HS-5 (cell line): ENCODE results near the gene GALNT18.
A peak's percentile ranks its signal among the peaks of the same experiment; 100 is the strongest.
"Not testable (repeated sequence)": the region's sequence is repeated elsewhere in the genome, so short reads cannot be mapped to it uniquely, and the experiment has no call there.

ENCODE experiments used
- DNase-seq: peaks from one replicate; pipeline ENCODE4 v3.0.0-alpha.2; 2012; ENCODE audit warnings: low read depth

GALNT18 gene

GRCh38 chr11:11384829-11385228 is 237.0 kb downstream of the GALNT18 start:
- no peak for DNase-seq

DNA sequence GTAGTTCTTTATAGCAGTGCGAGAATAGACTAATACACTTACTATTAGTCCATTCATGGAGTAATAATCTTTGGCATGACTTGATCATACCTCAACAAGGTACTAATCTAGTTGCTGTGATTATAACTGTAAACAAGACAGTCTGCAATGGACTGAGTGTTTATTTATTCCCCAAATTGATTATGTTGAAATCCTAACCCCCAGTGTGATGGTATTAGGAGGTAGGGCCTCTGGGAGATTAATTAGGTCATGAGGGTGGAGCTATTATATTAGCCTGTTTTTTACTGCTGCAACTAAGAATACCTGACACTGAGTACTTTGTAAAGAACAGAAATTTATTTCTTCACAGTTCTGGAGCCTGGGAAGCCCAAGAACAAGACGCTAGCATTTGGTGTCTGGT is 237.8 kb downstream of the GALNT18 start:
- DNase-seq: no peak

GRCh38 chr11:11382858-11383532 is 238.8 kb downstream of the GALNT18 start:
- no peak for DNase-seq

- DNase-seq: no peak
Observed at GRCh38 chr11:11381471-11382105, 240.2 kb downstream of the GALNT18 start.

DNA sequence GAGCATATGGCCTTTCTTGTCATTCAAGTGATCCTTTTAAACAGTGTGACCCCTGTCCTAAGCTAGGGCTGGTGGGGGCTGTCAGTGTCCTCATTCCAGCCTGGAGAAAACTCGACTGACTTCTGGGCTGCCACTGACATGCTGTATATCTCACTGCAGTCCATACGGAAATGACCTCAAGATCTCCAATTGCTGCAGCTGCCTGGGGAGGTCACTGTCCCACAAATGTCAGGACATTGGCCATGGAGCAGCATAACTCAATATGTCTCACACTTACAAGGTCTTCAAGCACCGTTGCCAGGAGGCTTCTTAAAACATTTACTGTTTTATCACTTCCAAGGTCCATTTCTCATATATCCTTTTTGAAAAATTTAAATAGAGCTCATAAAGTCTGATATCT is 240.9 kb downstream of the GALNT18 start:
- no peak for DNase-seq

DNA sequence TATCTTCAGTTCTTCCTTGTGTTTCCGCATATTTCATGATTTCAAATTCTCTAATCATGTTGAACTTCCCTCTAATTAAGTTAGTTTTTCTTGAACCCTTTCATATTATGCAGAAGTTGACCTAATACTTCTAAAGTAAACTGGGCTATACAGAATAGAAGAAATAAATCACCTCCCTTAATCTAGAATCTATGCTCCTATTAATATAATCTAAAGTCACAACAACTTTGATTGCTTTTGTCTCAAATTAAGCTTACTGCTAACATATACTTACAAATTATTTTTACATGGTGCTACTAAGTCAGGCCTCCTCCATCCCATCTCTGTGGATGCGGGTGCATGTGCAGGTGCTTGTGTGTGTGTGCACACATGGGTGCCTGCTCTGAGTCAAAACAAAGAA is 241.5 kb downstream of the GALNT18 start:
- no peak for DNase-seq

- DNase-seq: no peak
Observed at GRCh38 chr11:11379661-11380060, 242.1 kb downstream of the GALNT18 start.

GRCh38 chr11:11378184-11378940 is 243.4 kb downstream of the GALNT18 start:
- no peak for DNase-seq

- DNase-seq: no peak
Observed at GRCh38 chr11:11374358-11375148, 247.3 kb downstream of the GALNT18 start.

GRCh38 chr11:11373934-11374333 is 247.9 kb downstream of the GALNT18 start:
- DNase-seq: no peak

DNA sequence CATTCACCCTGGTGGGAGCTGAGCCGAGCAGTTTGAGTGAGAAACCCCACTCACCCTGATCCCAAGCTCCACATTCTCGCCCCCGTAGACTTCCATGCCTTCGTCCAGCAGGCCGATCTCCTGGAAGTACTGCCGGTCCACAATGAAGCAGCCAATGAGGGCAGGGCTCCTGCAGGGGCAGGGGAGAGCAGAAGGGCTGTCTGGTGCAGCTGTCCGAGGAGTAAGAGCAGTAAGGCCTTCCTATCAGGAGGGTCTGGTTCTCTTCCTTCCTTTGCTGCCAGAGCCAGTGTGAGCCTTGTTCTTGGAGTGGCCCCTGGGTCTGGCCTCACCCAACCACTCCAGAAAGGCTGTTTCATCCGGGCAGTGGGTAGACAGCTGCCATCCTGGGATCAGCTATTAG is 249.3 kb downstream of the GALNT18 start:
- DNase-seq: no peak

- DNase-seq: no peak
Observed at GRCh38 chr11:11370962-11371303, 250.9 kb downstream of the GALNT18 start.

DNA sequence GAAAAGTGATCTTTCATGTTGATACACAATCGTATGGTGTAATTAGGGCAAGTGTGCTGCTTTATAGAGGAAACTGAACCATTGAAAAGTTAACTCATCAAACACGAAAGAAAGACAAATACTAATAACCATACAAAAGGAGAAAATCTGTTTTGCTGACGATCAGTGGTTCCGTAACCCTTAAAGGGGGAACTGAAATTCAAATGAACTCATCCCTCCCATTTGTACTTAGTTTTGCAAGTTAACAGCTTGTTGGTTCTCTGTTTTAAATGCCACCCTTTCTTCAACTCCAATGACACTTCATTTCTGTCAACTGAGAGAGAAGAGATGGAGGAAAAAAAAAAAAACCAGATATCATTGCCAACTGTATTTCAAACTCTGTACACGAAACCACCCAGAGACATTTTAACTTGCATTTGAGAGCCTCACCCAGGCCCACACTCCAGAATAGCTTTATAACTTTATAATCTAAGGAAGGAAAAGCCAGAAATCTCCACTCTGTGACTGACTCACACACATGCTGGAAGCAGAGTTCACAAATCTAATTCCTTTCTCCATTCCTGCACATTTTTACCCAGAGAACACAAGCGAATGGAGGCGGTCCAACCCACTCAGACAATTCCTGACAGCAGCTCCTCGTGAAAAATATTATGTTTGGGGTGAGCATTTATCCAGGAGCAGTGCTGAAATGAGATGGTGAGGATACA is 251.4 kb downstream of the GALNT18 start:
- DNase-seq: no peak

DNA sequence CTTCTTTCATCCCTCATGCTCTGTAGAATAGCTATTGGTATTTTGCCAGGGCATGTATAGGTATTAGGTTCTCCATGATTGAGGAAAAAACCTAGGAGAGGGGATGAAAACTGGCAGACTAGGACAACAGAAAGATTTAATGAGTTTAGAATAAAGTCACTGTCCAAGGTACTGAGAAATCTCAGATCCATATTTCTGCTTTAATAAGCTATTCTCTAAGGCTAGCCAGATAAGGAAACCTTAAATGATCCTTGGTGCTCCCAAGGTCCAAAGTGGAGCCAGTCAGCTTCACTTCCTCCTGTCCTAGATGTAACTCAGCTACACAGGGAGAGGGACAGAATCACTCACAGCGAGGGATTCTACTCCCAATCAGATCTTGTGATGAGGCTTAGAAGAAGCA is 255.0 kb downstream of the GALNT18 start:
- DNase-seq: no peak

DNA sequence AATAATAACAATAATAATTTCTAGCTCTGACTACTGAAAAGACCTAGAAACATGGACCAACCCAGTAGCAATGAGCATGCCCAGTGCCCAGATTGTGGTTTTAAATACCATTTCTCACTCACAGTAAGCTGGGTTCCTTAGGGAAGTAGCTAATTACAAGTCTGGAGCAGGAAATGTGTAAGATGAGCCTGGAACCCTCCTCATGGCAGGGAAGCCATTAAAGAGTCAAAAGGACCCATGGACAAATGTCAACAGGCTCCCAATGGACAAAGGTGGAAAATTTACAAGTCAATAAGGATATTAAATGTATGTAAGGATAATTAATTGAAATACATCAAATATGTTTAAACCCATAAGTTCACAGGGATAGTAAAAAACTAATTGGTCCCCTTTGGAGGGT is 258.1 kb downstream of the GALNT18 start:
- no peak for DNase-seq

DNA sequence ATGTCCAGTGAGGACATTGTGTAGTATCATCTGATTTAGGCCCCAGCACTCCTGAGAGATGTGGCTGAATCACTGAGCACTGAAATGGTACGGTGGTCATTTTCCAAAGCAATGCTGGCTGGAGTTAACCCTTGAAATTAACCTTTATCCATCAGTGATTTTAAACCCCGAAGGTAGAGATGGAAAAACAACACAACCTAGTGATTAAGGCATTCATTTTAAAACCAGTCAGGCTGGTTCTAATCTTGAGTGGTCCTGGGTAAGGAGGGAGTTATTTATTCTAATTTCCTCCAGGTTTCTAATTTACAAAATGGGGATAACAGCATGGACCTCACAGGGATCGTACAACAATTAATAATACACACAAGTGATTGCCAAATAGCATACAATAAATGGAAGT is 262.2 kb downstream of the GALNT18 start:
- DNase-seq: no peak

DNA sequence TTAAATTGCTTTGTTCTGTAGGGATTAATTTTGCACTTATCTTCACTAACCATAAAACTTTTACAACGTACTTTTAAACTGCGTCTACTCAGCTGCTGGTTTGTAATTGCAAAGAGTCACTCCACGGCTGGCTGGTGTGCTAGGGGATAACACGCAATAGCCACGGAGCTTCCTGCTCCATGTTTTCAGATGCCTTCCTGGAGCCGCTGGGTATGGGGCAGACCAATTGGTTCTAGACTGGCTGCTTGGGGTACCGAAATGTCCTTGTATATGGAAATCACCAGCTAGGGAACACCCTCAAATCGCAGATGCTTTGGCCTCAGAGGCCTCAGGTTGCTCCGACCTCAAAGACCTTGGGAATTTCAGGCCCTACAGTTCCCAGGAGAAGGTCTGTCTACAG is 265.0 kb downstream of the GALNT18 start:
- DNase-seq: no peak

DNA sequence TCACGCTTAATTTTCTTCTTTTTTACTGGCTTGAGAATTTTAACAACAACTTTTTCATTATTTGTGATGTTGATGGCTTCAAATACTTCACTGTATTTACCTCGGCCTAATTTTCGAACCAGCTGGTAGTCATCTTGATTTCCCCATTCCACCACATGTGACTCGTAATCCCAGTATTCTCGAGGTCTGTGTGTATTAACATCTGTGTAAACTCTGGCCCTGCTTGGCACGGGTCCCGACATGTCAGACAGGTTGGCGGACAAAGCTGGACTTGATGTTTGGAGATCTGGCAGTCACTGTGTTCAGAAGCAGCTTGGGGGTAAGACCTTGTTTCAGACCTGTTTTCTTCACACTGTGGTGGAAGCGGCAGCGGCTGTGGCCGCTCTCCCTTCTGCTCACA is 268.9 kb downstream of the GALNT18 start, which contains the start of gene CSNK2A3:
Gene CSNK2A3, minus strand, starts transcription at position 373 of the 400 bp plus-strand sequence. Its CDS starts 131 bp downstream, at position 242.
- not testable (repeated sequence) for DNase-seq

DNA sequence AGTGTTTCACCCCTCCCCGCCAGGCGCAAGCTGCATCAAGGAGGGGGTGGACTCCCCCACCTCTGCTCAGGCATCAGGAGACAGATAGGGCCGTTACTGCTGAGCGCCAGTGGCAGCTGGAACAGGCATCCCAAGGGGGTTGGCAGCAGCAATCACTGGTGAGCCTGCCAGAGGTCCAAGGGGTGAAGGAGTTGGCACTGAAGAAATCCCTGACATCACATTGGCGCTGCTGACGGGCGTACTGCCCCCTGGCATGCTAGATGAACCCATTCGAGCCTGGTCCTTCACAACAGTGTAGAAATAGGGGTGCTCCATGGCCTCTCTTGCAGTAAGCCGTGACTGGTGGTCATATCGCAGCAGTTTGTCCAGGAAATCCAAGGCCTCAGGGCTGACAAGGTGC is 270.0 kb downstream of the GALNT18 start:
- not testable (repeated sequence) for DNase-seq

- DNase-seq: no peak
Observed at GRCh38 chr11:11351042-11351586, 270.7 kb downstream of the GALNT18 start.

DNA sequence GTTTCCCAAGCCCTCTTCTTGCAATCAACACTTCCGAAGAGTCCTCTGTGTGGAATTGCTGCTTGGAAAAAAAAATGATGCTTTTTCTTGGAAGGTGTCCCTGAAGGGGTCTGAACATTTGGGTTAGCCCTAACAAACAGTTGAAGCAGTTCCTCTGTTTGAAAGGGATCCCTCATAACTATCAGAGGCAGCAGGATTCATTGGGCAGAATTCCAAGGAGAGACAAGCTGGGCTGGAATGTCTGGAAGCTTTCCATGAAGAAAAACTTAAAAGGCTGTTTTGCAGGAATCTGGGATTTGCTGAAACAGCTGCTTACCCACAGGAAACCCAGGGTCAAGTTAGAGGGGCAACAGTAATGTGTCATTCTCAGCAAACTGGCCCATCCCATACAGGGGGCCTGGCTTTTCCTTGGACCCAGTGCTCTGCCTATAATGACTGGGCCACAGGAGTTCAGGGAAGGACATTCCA is 271.9 kb downstream of the GALNT18 start:
- peak; percentile 94 for DNase-seq
